Endothelial cell of umbilical vein (primary cell): Measurements from ENCODE around the gene CRELD1. TPM values are rescaled to one million over a fixed set of nuclear protein-coding genes. Genes with fewer than 3 reads are reported as not detected.

Experiments
- BruUV-seq: library from RNA; stranded (reverse); fragments of 400-500 nt; replicated peaks from 2 replicates; lab custom pipeline; 2021; lab: Mats Ljungman, UMichigan
- CTCF ChIA-PET: fragments of 300-600, 350-600 bp; sonication (Branson Sonifier 250); formaldehyde crosslinking; loops from one replicate; lab custom pipeline; 2021; ENCODE audit warnings: antibody characterized with exemption, inconsistent platforms; lab: Charles Lee
- POLR2A ChIA-PET: fragments of 300-600, 350-600 bp; sonication (Branson Sonifier 250); formaldehyde crosslinking; loops from one replicate; lab custom pipeline; 2021; ENCODE audit warnings: antibody characterized with exemption, inconsistent platforms; lab: Charles Lee
- DNase-seq: peaks from one replicate; pipeline ENCODE4 v3.0.0-alpha.2; 2011; ENCODE audit warnings: low read depth, low spot score
- FAIRE-seq: peaks from 2 replicates; lab custom pipeline; 2011; peaks lifted over from hg19 to GRCh38; lab: Jason Lieb, UNC
- H2AFZ ChIP-seq: 2 replicates; pipeline ENCODE4 v1.6.0; 2012; ENCODE audit warnings: low read depth, low read length, control low read depth, inconsistent platforms
- H3K27ac ChIP-seq: 2 replicates; pipeline ENCODE4 v1.5.1; 2011; ENCODE audit warnings: low read depth, mild to moderate bottlenecking, control low read depth, low read length, moderate library complexity; ENCODE audit not compliant: insufficient read depth
- H3K27me3 ChIP-seq, 2 experiments: 2 replicates each; pipeline versions ENCODE4 v1.6.0 to v1.6.1; 2011; ENCODE audit warnings: low read length in 2 of 2, mixed read lengths in 1 of 2; ENCODE audit not compliant: control insufficient read depth in 2 of 2, insufficient read depth in 2 of 2
- H3K36me3 ChIP-seq, 2 experiments: 2 replicates in 1 of 2; 3 replicates in 1 of 2; pipeline ENCODE4 v1.5.1; 2011; ENCODE audit warnings: low read length in 2 of 2, mild to moderate bottlenecking in 1 of 2, moderate library complexity in 1 of 2; ENCODE audit not compliant: control insufficient read depth in 2 of 2, insufficient read depth in 2 of 2; ENCODE audit errors: extremely low read depth in 1 of 2
- H3K4me1 ChIP-seq: 3 replicates; pipeline ENCODE4 v1.5.1; 2011; ENCODE audit warnings: mild to moderate bottlenecking, low read length; ENCODE audit not compliant: control insufficient read depth, insufficient read depth; ENCODE audit errors: extremely low read depth
- H3K4me2 ChIP-seq: 2 replicates; pipeline ENCODE4 v1.6.1; 2011; ENCODE audit warnings: low read length, control low read depth, mixed read lengths; ENCODE audit not compliant: insufficient read depth
- H3K4me3 ChIP-seq, 3 experiments: fragments of 200-600 bp in 1 of 3; sonication (generic), shearing (Covaris generic) in 1 of 3; replicated peaks in 1 of 3; 2 replicates each; pipeline ENCODE4 v1.5.1; 2011 to 2016; ENCODE audit warnings: control low read depth in 3 of 3, low read length in 3 of 3, mild to moderate bottlenecking in 2 of 3, inconsistent platforms in 1 of 3, low read depth in 1 of 3, moderate library complexity in 1 of 3; ENCODE audit not compliant: insufficient read depth in 1 of 3
- H3K79me2 ChIP-seq: 2 replicates; pipeline ENCODE4 v1.6.0; 2012; ENCODE audit warnings: low read length, inconsistent platforms; ENCODE audit not compliant: control insufficient read depth, insufficient read depth
- H3K9ac ChIP-seq: replicated peaks from 2 replicates; pipeline ENCODE3; 2011; ENCODE audit warnings: low read length, control low read depth; ENCODE audit not compliant: insufficient read depth; ENCODE audit errors: extremely low read depth
- H3K9me1 ChIP-seq: replicated peaks from 3 replicates; pipeline ENCODE4 v1.6.0; 2011; ENCODE audit warnings: mild to moderate bottlenecking, low read length; ENCODE audit not compliant: control insufficient read depth, insufficient read depth; ENCODE audit errors: extremely low read depth
- H3K9me3 ChIP-seq: replicated peaks from 2 replicates; pipeline ENCODE4 v1.5.1; 2012; ENCODE audit warnings: low read length, inconsistent platforms; ENCODE audit not compliant: control insufficient read depth, insufficient read depth
- H4K20me1 ChIP-seq: replicated peaks from 2 replicates; pipeline ENCODE3; 2011; ENCODE audit warnings: mild to moderate bottlenecking, low read length; ENCODE audit not compliant: control insufficient read depth, insufficient read depth; ENCODE audit errors: extremely low read depth
- CTCF ChIP-seq, 2 donors: IDR thresholded peaks; 1 replicate in 1 of 2; 2 replicates in 1 of 2; pipeline ENCODE4 v1.5.1; 2011; ENCODE audit warnings: low read length in 2 of 2, mild to moderate bottlenecking in 2 of 2, moderate library complexity in 2 of 2, control low read depth in 1 of 2, inconsistent platforms in 1 of 2, low read depth in 1 of 2; ENCODE audit not compliant: insufficient read depth in 1 of 2; ENCODE audit errors: extremely low read depth in 1 of 2
- EZH2 ChIP-seq: IDR thresholded peaks from 2 replicates; pipeline ENCODE4 v1.6.1; 2012; ENCODE audit warnings: borderline replicate concordance, low read depth, mild to moderate bottlenecking, moderate library complexity, low read length, inconsistent platforms; ENCODE audit not compliant: severe bottlenecking
- FOS ChIP-seq: IDR thresholded peaks from 2 replicates; pipeline ENCODE4 v1.6.1; 2011; ENCODE audit warnings: mild to moderate bottlenecking, low read length, moderate library complexity, borderline replicate concordance; ENCODE audit not compliant: insufficient read depth
- GATA2 ChIP-seq: IDR thresholded peaks from 2 replicates; pipeline ENCODE4 v1.7.0; 2011; ENCODE audit warnings: low read depth, mild to moderate bottlenecking, moderate library complexity, mixed read lengths, low read length; ENCODE audit not compliant: insufficient read length, insufficient read depth
- JUN ChIP-seq: IDR thresholded peaks from 2 replicates; pipeline ENCODE4 v1.6.1; 2011; ENCODE audit warnings: borderline replicate concordance, low read depth; ENCODE audit not compliant: insufficient read length, insufficient read depth
- MAX ChIP-seq: IDR thresholded peaks from 2 replicates; pipeline ENCODE4 v1.6.1; 2011; ENCODE audit not compliant: insufficient read depth, insufficient read length
- MYC ChIP-seq: IDR thresholded peaks from one replicate; pipeline ENCODE4 v1.6.1; 2011; ENCODE audit warnings: mild to moderate bottlenecking, low read depth, low read length
- POLR2A ChIP-seq: IDR thresholded peaks from 2 replicates; pipeline ENCODE4 v1.6.1; 2012; ENCODE audit warnings: low read depth, mild to moderate bottlenecking, control low read depth, low read length
- POLR2AphosphoS5 ChIP-seq: IDR thresholded peaks from 2 replicates; pipeline ENCODE4 v1.6.1; 2012; ENCODE audit warnings: low read depth, mild to moderate bottlenecking, control low read depth, low read length, moderate library complexity; ENCODE audit not compliant: insufficient read depth
- dilution Hi-C: fragments of 300-500 bp; cut with MboI; formaldehyde crosslinking; loops from one replicate; pipeline ENCODE4 v1.15.0; 2019; ENCODE audit warnings: low sequenced_read_pairs; ENCODE audit not compliant: extremely low pct_ligation_motif_present
- intact Hi-C: fragments of 100-400 bp; cut with micrococcal nuclease; formaldehyde crosslinking; loops from one replicate; pipeline ENCODE4 v1.10.0; 2022
- polyA plus RNA-seq, 4 experiments: library from polyadenylated mRNA; depleted of rRNA in 3 of 4; stranded (reverse) in 3 of 4; unstranded in 1 of 4; fragments of >200 nt; gene quantifications; 2 replicates each; pipeline versions ENCODE4 v1.2.1 to v1.2.3, GENCODE V29; 2011 to 2012; ENCODE audit warnings: missing spikeins in 1 of 4
- total RNA-seq: library from RNA; stranded (reverse); gene quantifications from 2 replicates; pipeline ENCODE4 v1.2.3, GENCODE V29; 2021

The CRELD1 gene
- total and polyA plus RNA-seq, 2 donors (not counting 3 experiments of a cell fraction or from before 2014, with no cell fraction given) = 21.6 to 43.9 TPM

- no peaks in the 10 kb centered on the region for H3K9me3 ChIP-seq
- TF ChIP-seq MAX = no peak
- TF ChIP-seq MYC = no peak
- no peak for TF ChIP-seq POLR2AphosphoS5
- no peak for TF ChIP-seq CTCF (IDR thresholded peaks at IDR 0.05; ENCODE audit: extremely low read depth in 1 of 2, insufficient read depth in 1 of 2, low read depth in 1 of 2, low read length in 2 of 2)
- no peak for TF ChIP-seq POLR2A
- no peak for TF ChIP-seq FOS
- TF ChIP-seq GATA2 = no peak
- TF ChIP-seq EZH2 = no peak
- no peak for TF ChIP-seq JUN
- H3K27ac ChIP-seq = no peak overlapping the region
- no peaks in the 10 kb centered on the region for H4K20me1 ChIP-seq
- no peaks in the 10 kb centered on the region for H3K9me1 ChIP-seq
- no peaks in the 10 kb centered on the region for H3K79me2 ChIP-seq
- no TSS peak for BruUV-seq
- no peak for FAIRE-seq
- no peaks in the 10 kb centered on the region for H3K36me3 ChIP-seq
- no peak overlapping the region for H2AFZ ChIP-seq
- dilution Hi-C loops (no loop called here), intact Hi-C loops (no loop called here)
- H3K4me3 ChIP-seq = no peak overlapping the region
- DNase-seq = no peak
- no peak overlapping the region for H3K4me2 ChIP-seq
- CTCF ChIA-PET = no interaction called here
- POLR2A ChIA-PET = no interaction called here
- no peak overlapping the region for H3K9ac ChIP-seq
- H3K4me1 ChIP-seq = peaks cover 7% of the 10 kb centered on the region
- H3K27me3 ChIP-seq = no peaks in the 10 kb centered on the region
Observed at GRCh38 chr3:9951126-9951525, 17.5 kb downstream of the CRELD1 start.
